Measurements from ENCODE around the gene STX2.

DNA sequence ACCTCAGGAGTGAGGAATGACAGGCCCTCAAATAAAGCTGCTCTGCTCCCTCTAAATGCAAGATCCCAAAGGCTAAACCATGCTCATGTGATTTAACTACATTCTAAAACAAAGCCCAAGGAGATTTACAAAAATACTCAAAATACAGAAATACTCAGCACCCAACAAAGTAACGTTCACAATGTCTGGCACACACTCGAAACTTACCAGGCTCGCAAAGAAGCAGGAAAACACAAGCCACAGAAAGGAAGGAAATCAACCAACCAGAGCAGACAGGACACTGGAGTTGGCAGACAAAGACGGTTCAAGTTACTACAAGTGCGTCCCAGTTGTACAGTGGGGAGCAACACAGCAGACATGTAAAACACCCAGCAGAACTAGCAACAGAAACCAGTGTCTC is 33.4 kb downstream of the STX2 start:
- TF ChIP-seq CTCF (IDR thresholded peaks at IDR 0.05; ENCODE audit: insufficient read depth, low read length, poor library complexity, severe bottlenecking) (no peak), EZH2phosphoT487 (conservative IDR thresholded peaks at IDR 0.05; ENCODE audit: low read length) (no peak)

Measured in SU-DHL-6 (cell line).